ENCODE results near the gene SCEL.

The SCEL gene

GRCh38 chr13:77519808-77520207 is 15.7 kb upstream of the SCEL start:
- no peak for TF ChIP-seq CTCF (IDR thresholded peaks at IDR 0.05; ENCODE audit: insufficient read depth, low read length)
- TF ChIP-seq GABPA (IDR thresholded peaks at IDR 0.05; ENCODE audit: low read depth) = no peak
- no peak for TF ChIP-seq POLR2AphosphoS5 (IDR thresholded peaks at IDR 0.05; ENCODE audit: low read depth)
- no peak for TF ChIP-seq REST (IDR thresholded peaks at IDR 0.05; ENCODE audit: insufficient replicate concordance, low read depth)
- no peak for TF ChIP-seq SPI1 (IDR thresholded peaks at IDR 0.05; ENCODE audit: borderline replicate concordance, low read depth)
- H3K27ac ChIP-seq (replicated peaks) = no peak overlapping the region
- H3K4me3 ChIP-seq (replicated peaks; ENCODE audit: insufficient read depth, low read length) = no peak overlapping the region
- DNase-seq (ENCODE audit: low read depth in 1 of 2, low spot score in 1 of 2) = no peak
- H3K27me3 ChIP-seq (ENCODE audit: insufficient read depth, poor library complexity, severe bottlenecking) = no peaks in the 10 kb centered on the region

GRCh38 chr13:77521194-77521593 is 14.3 kb upstream of the SCEL start:
- no peak overlapping the region for H3K4me3 ChIP-seq (replicated peaks; ENCODE audit: insufficient read depth, low read length)
- TF ChIP-seq POLR2AphosphoS5 (IDR thresholded peaks at IDR 0.05; ENCODE audit: low read depth) (no peak), GABPA (IDR thresholded peaks at IDR 0.05; ENCODE audit: low read depth) (no peak), SPI1 (IDR thresholded peaks at IDR 0.05; ENCODE audit: borderline replicate concordance, low read depth) (no peak), REST (IDR thresholded peaks at IDR 0.05; ENCODE audit: insufficient replicate concordance, low read depth) (no peak), CTCF (IDR thresholded peaks at IDR 0.05; ENCODE audit: insufficient read depth, low read length) (no peak)
- no peak for DNase-seq (ENCODE audit: low read depth in 1 of 2, low spot score in 1 of 2)
- H3K27ac ChIP-seq (replicated peaks) = no peak overlapping the region
- no peaks in the 10 kb centered on the region for H3K27me3 ChIP-seq (ENCODE audit: insufficient read depth, poor library complexity, severe bottlenecking)

- no peaks in the 10 kb centered on the region for H3K27me3 ChIP-seq (ENCODE audit: insufficient read depth, poor library complexity, severe bottlenecking)
- no peak overlapping the region for H3K27ac ChIP-seq (replicated peaks)
- DNase-seq (ENCODE audit: low read depth in 1 of 2, low spot score in 1 of 2) = no peak
- H3K4me3 ChIP-seq (replicated peaks; ENCODE audit: insufficient read depth, low read length) = no peak overlapping the region
- TF ChIP-seq GABPA (IDR thresholded peaks at IDR 0.05; ENCODE audit: low read depth) = no peak
- TF ChIP-seq CTCF (IDR thresholded peaks at IDR 0.05; ENCODE audit: insufficient read depth, low read length) = no peak
- TF ChIP-seq REST (IDR thresholded peaks at IDR 0.05; ENCODE audit: insufficient replicate concordance, low read depth) = no peak
- TF ChIP-seq POLR2AphosphoS5 (IDR thresholded peaks at IDR 0.05; ENCODE audit: low read depth) = no peak
- no peak for TF ChIP-seq SPI1 (IDR thresholded peaks at IDR 0.05; ENCODE audit: borderline replicate concordance, low read depth)
Observed at GRCh38 chr13:77521595-77522367, 13.7 kb upstream of the SCEL start.
